K562 (cell line): ENCODE results near the gene ZCCHC24. TPM values are rescaled to one million over a fixed set of nuclear protein-coding genes. Genes with fewer than 3 reads are reported as not detected.

Experiments
- ATAC-seq: fragments of 200-7000 bp; cut with Tn5 transposase; 3 replicates; pipeline ENCODE4 v1.9.1; 2020; ENCODE audit warnings: moderate library complexity
- BruUV-seq: library from RNA; stranded (reverse); fragments of 400-500 nt; replicated peaks from 2 replicates; lab custom pipeline; 2021; lab: Mats Ljungman, UMichigan
- CTCF ChIA-PET: fragments of 300-600 bp; formaldehyde crosslinking; extraction: SDS; loops from one replicate; lab custom pipeline; 2021; ENCODE audit warnings: low intra/inter-chr PET ratio; lab: Yijun Ruan, JAX
- POLR2A ChIA-PET: fragments of 300-600, 350-650 bp; sonication (Branson Sonifier 250); formaldehyde crosslinking; extraction: SDS; loops from one replicate; lab custom pipeline; 2021; ENCODE audit warnings: antibody characterized with exemption, inconsistent platforms; lab: Yijun Ruan, JAX
- DNase-seq, 4 experiments: peaks; one replicate each; pipeline versions ENCODE4 v3.0.0 to v3.0.0-alpha.2; 2011 to 2018; ENCODE audit warnings: low spot score in 3 of 4, mixed read lengths in 3 of 4; ENCODE audit errors: extremely low read depth in 1 of 4
- FAIRE-seq: peaks from 2 replicates; lab custom pipeline; 2011; peaks lifted over from hg19 to GRCh38; lab: Jason Lieb, UNC
- H2AFZ ChIP-seq: 2 replicates; pipeline ENCODE4 v1.6.0; 2011; ENCODE audit warnings: low read depth, low read length, control low read depth, inconsistent platforms
- H3K27ac ChIP-seq: fragments of 200-600 bp; 3 replicates; pipeline ENCODE4 v1.8.0; 2011; ENCODE audit warnings: low read depth, mild to moderate bottlenecking, control low read depth, inconsistent platforms, low read length, moderate library complexity, mixed read lengths; ENCODE audit errors: extremely low read depth
- H3K27me3 ChIP-seq, 2 experiments: fragments of 300-600 bp in 1 of 2; 2 replicates in 1 of 2; 3 replicates in 1 of 2; pipeline versions ENCODE4 v1.6.0 to v1.8.0; 2011; ENCODE audit warnings: inconsistent platforms in 2 of 2, low read length in 2 of 2, mild to moderate bottlenecking in 1 of 2, mixed read lengths in 1 of 2, moderate library complexity in 1 of 2; ENCODE audit not compliant: control insufficient read depth in 2 of 2, insufficient read depth in 2 of 2
- H3K36me3 ChIP-seq: fragments of 300-600 bp; 3 replicates; pipeline ENCODE4 v1.8.0; 2011; ENCODE audit warnings: mild to moderate bottlenecking, low read length, inconsistent platforms; ENCODE audit not compliant: control insufficient read depth, insufficient read depth
- H3K4me1 ChIP-seq, 2 experiments: fragments of 200-600 bp in 1 of 2; replicated peaks in 1 of 2; 2 replicates in 1 of 2; 3 replicates in 1 of 2; pipeline versions ENCODE4 v1.5.1 to v1.8.0; 2011; ENCODE audit warnings: inconsistent platforms in 2 of 2, low read length in 2 of 2, mild to moderate bottlenecking in 1 of 2, mixed read lengths in 1 of 2, moderate library complexity in 1 of 2; ENCODE audit not compliant: control insufficient read depth in 2 of 2, insufficient read depth in 2 of 2
- H3K4me2 ChIP-seq: 2 replicates; pipeline ENCODE4 v1.6.1; 2011; ENCODE audit warnings: low read length, control low read depth, inconsistent platforms, mixed read lengths; ENCODE audit not compliant: insufficient read depth
- H3K4me3 ChIP-seq: fragments of 200-600 bp; sonication (generic), shearing (Covaris generic); 2 replicates; pipeline ENCODE4 v1.5.1; 2016; ENCODE audit warnings: control low read depth, inconsistent platforms
- H3K79me2 ChIP-seq: fragments of 200-600 bp; 3 replicates; pipeline ENCODE4 v1.8.0; 2011; ENCODE audit warnings: low read length, inconsistent platforms; ENCODE audit not compliant: control insufficient read depth, insufficient read depth
- H3K9ac ChIP-seq, 2 experiments: 2 replicates each; pipeline versions ENCODE4 v1.6.0 to v1.6.1; 2011; ENCODE audit warnings: low read depth in 2 of 2, low read length in 2 of 2, control low read depth in 1 of 2, inconsistent platforms in 1 of 2, mild to moderate bottlenecking in 1 of 2, mixed read lengths in 1 of 2; ENCODE audit not compliant: insufficient read depth in 1 of 2
- H3K9me1 ChIP-seq: one replicate; pipeline ENCODE4 v1.6.0; 2011; ENCODE audit warnings: inconsistent platforms, mild to moderate bottlenecking, low read length, moderate library complexity; ENCODE audit not compliant: control insufficient read depth, insufficient read depth
- H3K9me3 ChIP-seq: replicated peaks from 2 replicates; pipeline ENCODE4 v1.5.1; 2011; ENCODE audit warnings: low read depth, low read length, inconsistent platforms; ENCODE audit not compliant: control insufficient read depth, insufficient read depth
- H4K20me1 ChIP-seq: replicated peaks from 2 replicates; pipeline ENCODE4 v1.6.1; 2011; ENCODE audit warnings: low read length, inconsistent platforms, mixed read lengths; ENCODE audit not compliant: control insufficient read depth, insufficient read depth
- ATF3 ChIP-seq, 2 experiments: fragments of 450-650 bp in 1 of 2; sonication (generic) in 1 of 2; formaldehyde crosslinking in 1 of 2; IDR thresholded peaks in 1 of 2; conservative IDR thresholded peaks in 1 of 2; 2 replicates each; pipeline versions ENCODE4 v1.6.1 to v1.8.1; 2016 to 2023; ENCODE audit warnings: mild to moderate bottlenecking in 2 of 2, moderate library complexity in 2 of 2, inconsistent platforms in 1 of 2, missing genetic modification reagents in 1 of 2
- HSF4 ChIP-seq: fragments of 250-450 bp; sonication (Bioruptor Pico); IDR thresholded peaks from 2 replicates; pipeline ENCODE4 v2.1.2; 2022; ENCODE audit warnings: mild to moderate bottlenecking, moderate library complexity, borderline replicate concordance
- KDM2B ChIP-seq: fragments of 250-450 bp; sonication (Bioruptor Pico); IDR thresholded peaks from 2 replicates; pipeline ENCODE4 v1.8.0; 2021; ENCODE audit warnings: mild to moderate bottlenecking, moderate library complexity
- WGBS: fragments of 100-300 bp; shearing (Covaris generic); methylation state at CpG from one replicate; pipeline ENCODE4 v1.1.6; 2016; ENCODE audit warnings: low coverage, mixed read lengths; ENCODE audit not compliant: insufficient coverage; ENCODE audit errors: missing lambda C conversion rate; 5-methylcytosine and 5-hydroxymethylcytosine counted together
- in situ Hi-C: fragments of 300-500 bp; cut with MboI; formaldehyde crosslinking; loops from 4 replicates; pipeline ENCODE4 v1.15.0; 2018; ENCODE audit warnings: inconsistent platforms, mixed read lengths
- intact Hi-C: fragments of 100-400 bp; cut with micrococcal nuclease; formaldehyde crosslinking; loops from 2 replicates; pipeline ENCODE4 v1.14.2; 2022
- polyA plus RNA-seq, 8 experiments: library from polyadenylated mRNA; depleted of rRNA in 4 of 8; stranded (reverse) in 5 of 8; unstranded in 3 of 8; fragments of >200 nt; fragmentation: Nextera tagmentation in 2 of 8; fragmentation: Illumina TruSeq in 1 of 8; extraction: Ambion mirVana in 2 of 8; extraction: Trizol in 1 of 8; gene quantifications; 2 replicates each; pipeline versions ENCODE4 v1.2.1 to v1.2.3, GENCODE V29; 2011 to 2014; ENCODE audit warnings: inconsistent platforms in 1 of 8, missing spikeins in 1 of 8
- total RNA-seq, 7 experiments: library from RNA; depleted of rRNA in 6 of 7; stranded (reverse); fragments of >200 nt in 6 of 7; fragmentation: Illumina TruSeq in 2 of 7; extraction: Trizol in 2 of 7; gene quantifications; 2 replicates each; pipeline versions ENCODE4 v1.2.1 to v1.2.3, GENCODE V29; 2011 to 2021; ENCODE audit warnings: low replicate concordance in 1 of 7

ZCCHC24 gene
- total and polyA plus RNA-seq, 9 of the 15 experiments (the other 6 are each of a cell fraction or from before 2014, with no cell fraction given): 0.84 to 11.0 (median 4.6) TPM

- no peaks in the 10 kb centered on the region for H3K9me3 ChIP-seq
- TF ChIP-seq KDM2B (CRISPR knock-in tag) (no peak), ATF3 (IDR thresholded peaks at IDR 0.05) (peak; percentile 33; the same call in 1 of the 2 replicates), ATF3 (CRISPR knock-in tag; conservative IDR thresholded peaks at IDR 0.05) (no peak), HSF4 (no peak)
- CTCF ChIA-PET: no interaction called here
- no peak overlapping the region for H3K27ac ChIP-seq
- H3K79me2 ChIP-seq: no peaks in the 10 kb centered on the region
- no peaks in the 10 kb centered on the region for H3K9me1 ChIP-seq
- H3K36me3 ChIP-seq: no peaks in the 10 kb centered on the region
- H2AFZ ChIP-seq: no peak overlapping the region
- no peak overlapping the region for H3K4me3 ChIP-seq
- WGBS: 7% methylated on average over 1 of the region's 1 CpG
- no peak overlapping the region for H3K4me2 ChIP-seq
- no peak for FAIRE-seq
- H3K4me1 ChIP-seq: 0 out of 5 replicates have a peak, but pooled peaks cover 0 to under 1% of the 10 kb centered on the region in 2 experiments
- POLR2A ChIA-PET: interaction anchor here (0.8 to 1.1 kb wide), 2 partner anchors 16 to 28 kb away, joined by 3 to 4 read pairs; no protein-coding TSS in a partner anchor
- intact Hi-C loops: no loop called here
- peaks cover 7 to 10% of the 10 kb centered on the region in 2 experiments; a peak in 2 of 5 replicates for H3K27me3 ChIP-seq
- in situ Hi-C loops: no loop called here
- DNase-seq: no peak
- no TSS peak for BruUV-seq
- H4K20me1 ChIP-seq: no peaks in the 10 kb centered on the region
- no peak for ATAC-seq
- H3K9ac ChIP-seq: no peak overlapping the region
Observed at GRCh38 chr10:79482304-79482703, 36.9 kb upstream of the ZCCHC24 start.
